ENCODE data around the gene DOLPP1. TPM values are rescaled to one million over a fixed set of nuclear protein-coding genes. Genes with fewer than 3 reads are reported as not detected.

Gene DOLPP1
- total and polyA plus RNA-seq, 2 of the 13 experiments (the other 11 are each of a cell fraction or from before 2014, with no cell fraction given): 21.0 to 34.1 TPM

- TF ChIP-seq CSRNP1 (CRISPR knock-in tag; IDR thresholded peaks at IDR 0.05) (no peak), RAD21 (CRISPR knock-in tag; IDR thresholded peaks at IDR 0.05) (peak; percentile 56; the same call in 1 of the 2 replicates), ZNF607 (CRISPR knock-in tag; IDR thresholded peaks at IDR 0.05; ENCODE audit: borderline replicate concordance) (peak; percentile 79), NONO (IDR thresholded peaks at IDR 0.05) (no peak), NONO (CRISPR knock-in tag; conservative IDR thresholded peaks at IDR 0.05) (peak; percentile 42; the same call in 1 of the 2 replicates), KLF6 (CRISPR knock-in tag; IDR thresholded peaks at IDR 0.05) (peak; percentile 74; the same call in 1 of the 2 replicates), MIER2 (CRISPR knock-in tag; IDR thresholded peaks at IDR 0.05) (0 out of 2 replicates have a peak, but pooled peaks have one; percentile 12), ZNF737 (CRISPR knock-in tag; IDR thresholded peaks at IDR 0.05; ENCODE audit: borderline replicate concordance) (no peak), EZH2 (conservative IDR thresholded peaks at IDR 0.05; ENCODE audit: low read depth, low read length) (no peak), MAFF (IDR thresholded peaks at IDR 0.05; ENCODE audit: low read depth, low read length) (no peak), ATM (IDR thresholded peaks at IDR 0.05; ENCODE audit: borderline replicate concordance) (no peak), ZFP91 (CRISPR knock-in tag; IDR thresholded peaks at IDR 0.05; ENCODE audit: borderline replicate concordance) (peak; percentile 100), ISL2 (CRISPR knock-in tag; IDR thresholded peaks at IDR 0.05) (no peak), ZNF335 (CRISPR knock-in tag; IDR thresholded peaks at IDR 0.05) (peak; percentile 37; the same call in 1 of the 2 replicates), SNAI1 (CRISPR knock-in tag; IDR thresholded peaks at IDR 0.05; ENCODE audit: borderline replicate concordance) (0 out of 2 replicates have a peak, but pooled peaks have one; percentile 39), ZNF678 (CRISPR knock-in tag; IDR thresholded peaks at IDR 0.05) (no peak), RXRA (CRISPR knock-in tag; IDR thresholded peaks at IDR 0.05) (peak; percentile 67), ZNF317 (CRISPR knock-in tag; IDR thresholded peaks at IDR 0.05) (0 out of 2 replicates have a peak, but pooled peaks have one; percentile 17), MTF2 (CRISPR knock-in tag; IDR thresholded peaks at IDR 0.05; ENCODE audit: borderline replicate concordance) (no peak), WIZ (CRISPR knock-in tag; IDR thresholded peaks at IDR 0.05) (no peak), DPF2 (CRISPR knock-in tag; IDR thresholded peaks at IDR 0.05; ENCODE audit: borderline replicate concordance, low read depth) (no peak), FOXO4 (CRISPR knock-in tag; conservative IDR thresholded peaks at IDR 0.05) (no peak), POLR2AphosphoS5 (IDR thresholded peaks at IDR 0.05; ENCODE audit: low read depth, low read length) (peak; percentile 44; the same call in 1 of the 2 replicates), REXO4 (CRISPR knock-in tag; IDR thresholded peaks at IDR 0.05; ENCODE audit: borderline replicate concordance) (no peak), ZNF781 (CRISPR knock-in tag; IDR thresholded peaks at IDR 0.05; ENCODE audit: borderline replicate concordance, not compliant biosample characterization) (peak; percentile 61), ARNT (IDR thresholded peaks at IDR 0.05) (no peak), MAFG (CRISPR knock-in tag; IDR thresholded peaks at IDR 0.05) (no peak), PRMT3 (CRISPR knock-in tag; IDR thresholded peaks at IDR 0.05; ENCODE audit: borderline replicate concordance, low read depth) (no peak)
Measured at GRCh38 chr9:129036241-129036922, 44.5 kb upstream of the DOLPP1 start, which contains the start of gene MIGA2 (continued).

All from HepG2 (cell line).